ENCODE data around the gene TRIB2.

- no peak for TF ChIP-seq POLR2A (IDR thresholded peaks at IDR 0.05)
- no peak for TF ChIP-seq CTCF (IDR thresholded peaks at IDR 0.05)
Observed at GRCh38 chr2:12739721-12740254, 23.1 kb downstream of the TRIB2 start.

Measured in uterus (tissue), 2 donors.